Nephron (organoid): ENCODE data around the gene CREB5.

Experiments
- H3K27ac Mint-ChIP-seq, 3 experiments: 2 replicates each; pipeline ENCODE4 v1.8.0; 2020; ENCODE audit warnings: mixed read lengths in 3 of 3, mild to moderate bottlenecking in 2 of 3, moderate library complexity in 1 of 3
- H3K27me3 Mint-ChIP-seq: 2 replicates; pipeline ENCODE4 v1.8.0; 2021; ENCODE audit warnings: low read depth, mild to moderate bottlenecking, moderate library complexity, mixed read lengths
- H3K36me3 Mint-ChIP-seq: 2 replicates; pipeline ENCODE4 v1.8.0; 2020; ENCODE audit warnings: low read depth, mixed read lengths
- H3K4me1 Mint-ChIP-seq: 2 replicates; pipeline ENCODE4 v1.8.0; 2020; ENCODE audit warnings: mixed read lengths
- H3K4me3 Mint-ChIP-seq, 3 experiments: 2 replicates each; pipeline ENCODE4 v1.8.0; 2020; ENCODE audit warnings: mild to moderate bottlenecking in 3 of 3, mixed read lengths in 3 of 3, moderate library complexity in 2 of 3
- H3K9me3 Mint-ChIP-seq: 2 replicates; pipeline ENCODE4 v1.8.0; 2020; ENCODE audit warnings: mixed read lengths
- CTCF ChIP-seq, 3 experiments: fragments of 200-600 bp; sonication (generic); IDR thresholded peaks; one replicate each; pipeline ENCODE4 v1.5.0; 2021; ENCODE audit warnings: antibody characterized with exemption in 3 of 3; ENCODE audit not compliant: unreplicated experiment in 3 of 3

Gene CREB5

GRCh38 chr7:28469562-28469961 lies 57.2 kb downstream of the CREB5 start:
- peaks cover 9% of the 10 kb centered on the region for H3K4me1 Mint-ChIP-seq
- no peak overlapping the region for H3K4me3 Mint-ChIP-seq
- TF ChIP-seq CTCF (IDR thresholded peaks at IDR 0.05; ENCODE audit: unreplicated experiment in 3 of 3), result no peak
- H3K27ac Mint-ChIP-seq, result no peak overlapping the region
- no peaks in the 10 kb centered on the region for H3K36me3 Mint-ChIP-seq
- H3K9me3 Mint-ChIP-seq, result no peaks in the 10 kb centered on the region
- H3K27me3 Mint-ChIP-seq, result no peaks in the 10 kb centered on the region

GRCh38 chr7:28470344-28470743 lies 58.0 kb downstream of the CREB5 start:
- no peak overlapping the region for H3K27ac Mint-ChIP-seq
- no peaks in the 10 kb centered on the region for H3K27me3 Mint-ChIP-seq
- no peaks in the 10 kb centered on the region for H3K36me3 Mint-ChIP-seq
- peaks cover 14% of the 10 kb centered on the region for H3K4me1 Mint-ChIP-seq
- no peaks in the 10 kb centered on the region for H3K9me3 Mint-ChIP-seq
- no peak for TF ChIP-seq CTCF (IDR thresholded peaks at IDR 0.05; ENCODE audit: unreplicated experiment in 3 of 3)
- H3K4me3 Mint-ChIP-seq, result no peak overlapping the region

DNA sequence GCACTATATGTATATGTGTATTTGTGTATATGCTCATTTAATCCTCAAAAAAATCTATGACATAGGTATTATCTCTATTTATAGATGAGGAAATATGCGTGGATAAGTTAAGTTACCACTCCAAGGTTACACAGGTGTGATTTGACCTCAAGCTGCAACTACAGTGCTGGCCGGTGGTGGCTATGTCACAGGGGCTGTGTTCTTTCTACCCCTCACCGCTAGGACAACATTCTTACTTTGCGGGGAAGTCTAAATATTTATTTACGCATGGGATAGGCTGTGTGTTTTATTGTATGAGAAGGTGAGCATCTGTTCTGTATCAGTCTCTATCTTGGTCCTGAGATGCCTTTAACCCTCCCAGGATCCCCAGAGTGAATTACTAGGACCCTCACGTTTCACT lies 60.0 kb downstream of the CREB5 start:
- Mint-ChIP-seq H3K9me3 (no peaks in the 10 kb centered on the region), H3K36me3 (no peaks in the 10 kb centered on the region), H3K4me3 (no peak overlapping the region), H3K27ac (no peak overlapping the region), H3K27me3 (no peaks in the 10 kb centered on the region), H3K4me1 (peaks cover 24% of the 10 kb centered on the region)
- no peak for TF ChIP-seq CTCF (IDR thresholded peaks at IDR 0.05; ENCODE audit: unreplicated experiment in 3 of 3)

- no peak overlapping the region for H3K4me3 Mint-ChIP-seq
- no peaks in the 10 kb centered on the region for H3K27me3 Mint-ChIP-seq
- H3K9me3 Mint-ChIP-seq, result no peaks in the 10 kb centered on the region
- H3K36me3 Mint-ChIP-seq, result no peaks in the 10 kb centered on the region
- H3K4me1 Mint-ChIP-seq, result peaks cover 25% of the 10 kb centered on the region
- TF ChIP-seq CTCF (IDR thresholded peaks at IDR 0.05; ENCODE audit: unreplicated experiment in 3 of 3), result no peak
- peak overlapping the region; percentile 60 to 69 (median 67) for H3K27ac Mint-ChIP-seq
Observed at GRCh38 chr7:28473571-28474281, 61.4 kb downstream of the CREB5 start.

DNA sequence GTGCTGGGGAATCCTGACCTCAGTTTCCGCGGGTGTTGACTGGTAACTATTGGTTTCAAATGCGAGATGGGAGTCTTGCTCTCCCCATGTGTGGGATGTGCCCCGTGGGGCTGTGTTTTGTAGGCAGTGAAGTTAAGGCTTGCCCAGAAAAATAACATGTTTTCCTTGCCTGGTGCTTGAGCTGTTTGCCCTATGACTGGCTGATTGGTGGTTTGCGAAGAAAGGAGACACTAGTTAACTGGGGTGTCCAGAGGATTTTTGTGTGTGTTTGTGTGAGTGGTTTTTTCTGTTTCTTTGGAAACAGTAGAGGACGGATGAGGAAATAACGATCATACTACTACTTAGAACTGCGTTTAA lies 61.9 kb downstream of the CREB5 start:
- peaks cover 30% of the 10 kb centered on the region for H3K4me1 Mint-ChIP-seq
- H3K27me3 Mint-ChIP-seq, result no peaks in the 10 kb centered on the region
- TF ChIP-seq CTCF (IDR thresholded peaks at IDR 0.05; ENCODE audit: unreplicated experiment in 3 of 3), result no peak
- no peaks in the 10 kb centered on the region for H3K36me3 Mint-ChIP-seq
- H3K4me3 Mint-ChIP-seq, result no peak overlapping the region
- peak overlapping the region; percentile 60 to 69 (median 67) for H3K27ac Mint-ChIP-seq
- no peaks in the 10 kb centered on the region for H3K9me3 Mint-ChIP-seq

DNA sequence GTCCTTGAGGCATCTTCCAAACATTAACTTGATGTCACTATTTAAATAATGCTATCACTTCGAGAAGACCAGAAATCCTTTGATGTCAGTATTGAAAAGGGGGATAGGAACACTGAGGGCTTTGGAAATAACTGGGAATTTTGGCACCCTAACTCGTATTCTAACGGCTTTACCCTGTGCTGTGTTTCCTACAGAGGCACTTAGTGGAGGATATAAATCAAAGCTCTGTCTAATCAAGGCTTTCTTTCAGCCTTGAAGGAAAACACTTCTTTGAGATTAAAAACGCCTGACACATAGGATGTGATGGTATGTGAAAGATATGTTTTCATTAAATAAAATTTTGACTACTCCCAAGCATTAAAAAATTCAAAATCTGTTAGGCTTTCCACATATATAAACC lies 62.3 kb downstream of the CREB5 start:
- Mint-ChIP-seq H3K4me1 (peaks cover 34% of the 10 kb centered on the region), H3K36me3 (no peaks in the 10 kb centered on the region), H3K27me3 (no peaks in the 10 kb centered on the region), H3K9me3 (no peaks in the 10 kb centered on the region), H3K4me3 (no peak overlapping the region), H3K27ac (peak overlapping the region; percentile 60 to 69 (median 67))
- TF ChIP-seq CTCF (IDR thresholded peaks at IDR 0.05; ENCODE audit: unreplicated experiment in 3 of 3), result no peak
